MCF 10A (cell line): Measurements from ENCODE around the gene DDX1. TPM values are rescaled to one million over a fixed set of nuclear protein-coding genes. Genes with fewer than 3 reads are reported as not detected.

Source experiments
- BruUV-seq: library from RNA; stranded (reverse); fragments of 400-500 nt; replicated peaks from 2 replicates; lab custom pipeline; 2021; lab: Mats Ljungman, UMichigan
- CTCF ChIA-PET: fragments of 300-600 bp; sonication (Branson Sonifier 250); formaldehyde crosslinking; extraction: SDS; loops from one replicate; lab custom pipeline; 2021; ENCODE audit warnings: antibody characterized with exemption, inconsistent platforms; lab: Yijun Ruan, JAX
- POLR2A ChIA-PET: fragments of 300-600, 350-650 bp; sonication (Branson Sonifier 250); formaldehyde crosslinking; extraction: SDS; loops from one replicate; lab custom pipeline; 2020; ENCODE audit warnings: antibody characterized with exemption, inconsistent platforms; lab: Yijun Ruan, JAX
- DNase-seq: peaks from one replicate; pipeline ENCODE4 v3.0.0-alpha.2; 2018; ENCODE audit not compliant: unreplicated experiment
- H3K27ac Mint-ChIP-seq: one replicate; pipeline ENCODE4 v1.8.0; 2022; ENCODE audit warnings: mild to moderate bottlenecking, low read depth, mixed read lengths; ENCODE audit not compliant: unreplicated experiment
- H3K27me3 Mint-ChIP-seq: one replicate; pipeline ENCODE4 v1.8.0; 2022; ENCODE audit warnings: mixed read lengths; ENCODE audit not compliant: insufficient read depth, unreplicated experiment
- H3K36me3 Mint-ChIP-seq: one replicate; pipeline ENCODE4 v1.8.0; 2022; ENCODE audit warnings: mild to moderate bottlenecking, moderate library complexity, mixed read lengths; ENCODE audit not compliant: insufficient read depth, unreplicated experiment
- H3K4me1 Mint-ChIP-seq: one replicate; pipeline ENCODE4 v1.8.0; 2022; ENCODE audit warnings: mixed read lengths; ENCODE audit not compliant: insufficient read depth, unreplicated experiment
- H3K4me3 Mint-ChIP-seq: one replicate; pipeline ENCODE4 v1.8.0; 2022; ENCODE audit warnings: mild to moderate bottlenecking, moderate library complexity, mixed read lengths; ENCODE audit not compliant: unreplicated experiment
- H3K9me3 Mint-ChIP-seq: one replicate; pipeline ENCODE4 v1.8.0; 2022; ENCODE audit warnings: mixed read lengths; ENCODE audit not compliant: unreplicated experiment
- intact Hi-C: fragments of 100-400 bp; cut with micrococcal nuclease; formaldehyde crosslinking; loops from 2 replicates; pipeline ENCODE4 v1.14.1; 2022
- total RNA-seq: library from RNA; stranded (reverse); gene quantifications from 2 replicates; pipeline ENCODE4 v1.2.3, GENCODE V29; 2022
- TF ChIP-seq, protein P1 (sequence below): fragments of 200-600 bp; IDR thresholded peaks from one replicate; pipeline ENCODE4 v1.8.0; 2022; ENCODE audit warnings: antibody characterized with exemption, mild to moderate bottlenecking; ENCODE audit not compliant: unreplicated experiment

DDX1 gene
- total RNA-seq, 1 experiment from 2014 or later, result 119 TPM

DNA sequence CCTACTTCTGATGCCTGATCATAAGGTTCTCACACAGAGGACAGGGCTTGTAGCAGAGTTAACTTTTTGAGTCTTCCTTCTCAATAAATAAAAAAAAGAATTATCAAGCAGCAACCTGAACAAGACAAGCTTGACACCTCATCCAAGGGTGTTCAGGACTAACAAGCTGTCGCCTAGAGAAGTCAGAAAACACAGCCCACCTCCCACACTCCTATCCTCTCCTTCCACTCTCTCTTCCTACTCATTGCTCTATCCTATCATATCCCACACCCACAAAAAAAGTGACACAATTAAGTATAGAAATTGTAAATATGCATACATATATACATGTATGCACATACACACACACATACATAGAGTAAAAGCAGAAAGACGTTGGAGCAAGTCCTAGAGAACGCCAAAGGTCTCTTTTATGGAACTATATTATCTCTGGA lies 35.9 kb upstream of the DDX1 start:
- Mint-ChIP-seq H3K27ac (no peak overlapping the region), H3K4me1 (peaks cover 14% of the 10 kb centered on the region), H3K4me3 (no peak overlapping the region), H3K27me3 (no peaks in the 10 kb centered on the region), H3K36me3 (peaks cover 18% of the 10 kb centered on the region), H3K9me3 (no peaks in the 10 kb centered on the region)
- TF ChIP-seq, protein P1, sequence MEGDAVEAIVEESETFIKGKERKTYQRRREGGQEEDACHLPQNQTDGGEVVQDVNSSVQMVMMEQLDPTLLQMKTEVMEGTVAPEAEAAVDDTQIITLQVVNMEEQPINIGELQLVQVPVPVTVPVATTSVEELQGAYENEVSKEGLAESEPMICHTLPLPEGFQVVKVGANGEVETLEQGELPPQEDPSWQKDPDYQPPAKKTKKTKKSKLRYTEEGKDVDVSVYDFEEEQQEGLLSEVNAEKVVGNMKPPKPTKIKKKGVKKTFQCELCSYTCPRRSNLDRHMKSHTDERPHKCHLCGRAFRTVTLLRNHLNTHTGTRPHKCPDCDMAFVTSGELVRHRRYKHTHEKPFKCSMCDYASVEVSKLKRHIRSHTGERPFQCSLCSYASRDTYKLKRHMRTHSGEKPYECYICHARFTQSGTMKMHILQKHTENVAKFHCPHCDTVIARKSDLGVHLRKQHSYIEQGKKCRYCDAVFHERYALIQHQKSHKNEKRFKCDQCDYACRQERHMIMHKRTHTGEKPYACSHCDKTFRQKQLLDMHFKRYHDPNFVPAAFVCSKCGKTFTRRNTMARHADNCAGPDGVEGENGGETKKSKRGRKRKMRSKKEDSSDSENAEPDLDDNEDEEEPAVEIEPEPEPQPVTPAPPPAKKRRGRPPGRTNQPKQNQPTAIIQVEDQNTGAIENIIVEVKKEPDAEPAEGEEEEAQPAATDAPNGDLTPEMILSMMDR, result no peak
- intact Hi-C loops, result no loop called here
- DNase-seq, result no peak
- POLR2A ChIA-PET, result no interaction called here
- CTCF ChIA-PET, result interaction anchor here (0.6 to 1.3 kb wide), 2 partner anchors 22 to 709 kb away, joined by 3 to 4 read pairs; no protein-coding TSS in a partner anchor
- BruUV-seq, result no TSS peak

- Mint-ChIP-seq H3K27me3 (no peaks in the 10 kb centered on the region), H3K4me1 (peaks cover 16% of the 10 kb centered on the region), H3K27ac (no peak overlapping the region), H3K9me3 (no peaks in the 10 kb centered on the region), H3K36me3 (peaks cover 18% of the 10 kb centered on the region), H3K4me3 (no peak overlapping the region)
- no TSS peak for BruUV-seq
- TF ChIP-seq, protein P1, result no peak
- CTCF ChIA-PET, result interaction anchor here (0.6 to 1.3 kb wide), 2 partner anchors 21 to 709 kb away, joined by 3 to 4 read pairs; no protein-coding TSS in a partner anchor
- intact Hi-C loops, result no loop called here
- DNase-seq, result no peak
- POLR2A ChIA-PET, result no interaction called here
Measured at GRCh38 chr2:15556311-15556930, 35.2 kb upstream of the DDX1 start.

- BruUV-seq, result no TSS peak
- ChIA-PET CTCF (interaction anchor here (1.0 to 1.9 kb wide), 4 partner anchors 18 to 32 kb away, joined by 3 to 15 read pairs (median 5); no protein-coding TSS in a partner anchor), POLR2A (no interaction called here)
- TF ChIP-seq, protein P1, result no peak
- DNase-seq, result no peak
- intact Hi-C loops, result no loop called here
- H3K27me3 Mint-ChIP-seq, result no peaks in the 10 kb centered on the region
- H3K4me3 Mint-ChIP-seq, result no peak overlapping the region
- H3K36me3 Mint-ChIP-seq, result peaks cover 8% of the 10 kb centered on the region
- H3K9me3 Mint-ChIP-seq, result no peaks in the 10 kb centered on the region
- H3K4me1 Mint-ChIP-seq, result peaks cover 26% of the 10 kb centered on the region
- H3K27ac Mint-ChIP-seq, result no peak overlapping the region
Measured at GRCh38 chr2:15557887-15558311, 33.8 kb upstream of the DDX1 start.

- no peaks in the 10 kb centered on the region for H3K9me3 Mint-ChIP-seq
- peak overlapping the region; percentile 98 for H3K4me3 Mint-ChIP-seq
- H3K27me3 Mint-ChIP-seq, result no peaks in the 10 kb centered on the region
- TF ChIP-seq, protein P1, result no peak
- ChIA-PET CTCF (interaction anchor here (0.7 to 4.7 kb wide), 4 partner anchors 17 to 123 kb away, joined by 3 to 34 read pairs (median 9); no protein-coding TSS in a partner anchor), POLR2A (interaction anchor here (0.7 to 1.8 kb wide), 3 partner anchors 12 to 181 kb away, joined by 4 to 10 read pairs (median 4); no protein-coding TSS in a partner anchor)
- no peak for DNase-seq
- peak overlapping the region; percentile 94 for H3K27ac Mint-ChIP-seq
- no TSS peak for BruUV-seq
- H3K4me1 Mint-ChIP-seq, result peaks cover 30% of the 10 kb centered on the region
- intact Hi-C loops, result loop anchor here (2.0 kb wide), 1 partner anchor 31 kb away; the partner anchor contains the start of gene DDX1
- peaks cover 6% of the 10 kb centered on the region for H3K36me3 Mint-ChIP-seq
Measured at GRCh38 chr2:15559379-15560139, 32.1 kb upstream of the DDX1 start.
